BLaER1 treated with 17β-estradiol and CSF1 and Interleukin-3, amounts not matched to agents 10 nM and 100 nM (cell line): ENCODE data around the gene PAK6.

Source experiments
- H3K27ac ChIP-seq, 11 experiments: shearing (Covaris generic); formaldehyde crosslinking; 2 replicates each; pipeline ENCODE4 v1.8.1; 2022
- H3K27me3 ChIP-seq, 11 experiments: shearing (Covaris generic); formaldehyde crosslinking; 2 replicates each; pipeline ENCODE4 v1.8.1; 2022
- H3K36me3 ChIP-seq, 11 experiments: shearing (Covaris generic); formaldehyde crosslinking; 2 replicates each; pipeline ENCODE4 v1.8.1; 2022
- H3K4me1 ChIP-seq, 10 experiments: shearing (Covaris generic); formaldehyde crosslinking; 2 replicates each; pipeline ENCODE4 v1.8.1; 2022
- H3K4me2 ChIP-seq, 11 experiments: shearing (Covaris generic); formaldehyde crosslinking; 2 replicates each; pipeline ENCODE4 v1.8.1; 2022
- H3K4me3 ChIP-seq, 10 experiments: shearing (Covaris generic); formaldehyde crosslinking; 2 replicates each; pipeline ENCODE4 v1.8.1; 2022
- H3K9ac ChIP-seq, 11 experiments: shearing (Covaris generic); formaldehyde crosslinking; 2 replicates each; pipeline ENCODE4 v1.8.1; 2022
- H3K9me3 ChIP-seq, 11 experiments: shearing (Covaris generic); formaldehyde crosslinking; replicated peaks in 1 of 11; 2 replicates each; pipeline ENCODE4 v1.8.1; 2022
- H4K20me1 ChIP-seq, 11 experiments: shearing (Covaris generic); formaldehyde crosslinking; 2 replicates each; pipeline ENCODE4 v1.8.1; 2022
- Cebpa-rat ChIP-seq, 11 experiments: shearing (Covaris generic); IDR thresholded peaks; 2 replicates each; pipeline ENCODE4 v1.8.1; 2022

The PAK6 gene

DNA sequence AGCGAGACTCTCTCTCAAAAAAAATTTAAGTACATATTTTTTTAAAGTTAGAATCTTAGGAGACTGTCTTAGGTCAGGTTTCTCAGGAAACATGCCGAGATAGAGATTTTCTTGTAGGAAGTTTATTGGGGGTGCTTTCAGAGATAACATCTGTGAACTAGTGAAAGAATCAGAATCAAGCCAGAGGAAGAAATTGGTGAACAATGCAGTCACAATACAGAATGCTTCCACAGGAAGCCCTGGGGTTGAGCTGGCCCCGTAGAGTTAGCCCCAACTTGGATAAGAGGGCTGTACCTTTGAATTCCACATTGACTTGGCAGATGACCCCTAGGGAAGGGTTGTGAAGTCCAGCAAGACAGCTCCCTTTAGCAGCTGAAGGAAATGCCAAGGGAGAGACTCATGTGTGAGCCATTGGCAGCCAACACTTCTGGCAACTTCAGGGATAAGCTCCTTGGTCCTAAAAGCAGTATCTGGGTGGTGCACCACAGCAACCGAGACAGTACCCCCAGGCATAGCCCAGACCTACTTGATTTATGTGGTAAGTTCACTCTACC is 75.9 kb downstream of the PAK6 start:
- H3K9ac ChIP-seq = no peak overlapping the region
- peak overlapping the region in 6 of 11 experiments; percentile 3 to 71 (median 48); a peak in 9 of 22 replicates for H3K4me2 ChIP-seq
- H4K20me1 ChIP-seq = no peaks in the 10 kb centered on the region
- H3K4me3 ChIP-seq = no peak overlapping the region
- no peak overlapping the region for H3K27ac ChIP-seq
- no peak for TF ChIP-seq Cebpa-rat (IDR thresholded peaks at IDR 0.05)
- H3K27me3 ChIP-seq = peaks cover 0 to 11% (median 0%) of the 10 kb centered on the region in 11 experiments; a peak in 4 of 22 replicates
- peaks cover 16 to 59% (median 40%) of the 10 kb centered on the region in 10 experiments for H3K4me1 ChIP-seq
- no peaks in the 10 kb centered on the region for H3K36me3 ChIP-seq
- H3K9me3 ChIP-seq = no peaks in the 10 kb centered on the region

- H3K4me2 ChIP-seq = peak overlapping the region; percentile 3 to 77 (median 56); a peak in 20 of 22 replicates
- H4K20me1 ChIP-seq = no peaks in the 10 kb centered on the region
- H3K4me3 ChIP-seq = no peak overlapping the region
- TF ChIP-seq Cebpa-rat (IDR thresholded peaks at IDR 0.05) = no peak
- H3K9me3 ChIP-seq = no peaks in the 10 kb centered on the region
- peaks cover 0 to 11% (median 0%) of the 10 kb centered on the region in 11 experiments; a peak in 4 of 22 replicates for H3K27me3 ChIP-seq
- H3K36me3 ChIP-seq = no peaks in the 10 kb centered on the region
- H3K4me1 ChIP-seq = peaks cover 10 to 45% (median 27%) of the 10 kb centered on the region in 10 experiments
- H3K27ac ChIP-seq = no peak overlapping the region
- H3K9ac ChIP-seq = no peak overlapping the region
Observed at GRCh38 chr15:40316931-40317330, 78.1 kb downstream of the PAK6 start.

GRCh38 chr15:40317580-40317979 is 78.7 kb downstream of the PAK6 start:
- Histone ChIP-seq H3K36me3 (no peaks in the 10 kb centered on the region), H3K9me3 (no peaks in the 10 kb centered on the region), H4K20me1 (no peaks in the 10 kb centered on the region), H3K27ac (no peak overlapping the region; a peak in 1 of 22 replicates), H3K4me3 (no peak overlapping the region), H3K4me2 (peak overlapping the region; percentile 3 to 77 (median 56); a peak in 19 of 22 replicates), H3K27me3 (peaks cover 0 to 11% (median 0%) of the 10 kb centered on the region in 11 experiments; a peak in 4 of 22 replicates), H3K4me1 (peaks cover 14 to 51% (median 28%) of the 10 kb centered on the region in 10 experiments), H3K9ac (no peak overlapping the region)
- TF ChIP-seq Cebpa-rat (IDR thresholded peaks at IDR 0.05) = no peak

DNA sequence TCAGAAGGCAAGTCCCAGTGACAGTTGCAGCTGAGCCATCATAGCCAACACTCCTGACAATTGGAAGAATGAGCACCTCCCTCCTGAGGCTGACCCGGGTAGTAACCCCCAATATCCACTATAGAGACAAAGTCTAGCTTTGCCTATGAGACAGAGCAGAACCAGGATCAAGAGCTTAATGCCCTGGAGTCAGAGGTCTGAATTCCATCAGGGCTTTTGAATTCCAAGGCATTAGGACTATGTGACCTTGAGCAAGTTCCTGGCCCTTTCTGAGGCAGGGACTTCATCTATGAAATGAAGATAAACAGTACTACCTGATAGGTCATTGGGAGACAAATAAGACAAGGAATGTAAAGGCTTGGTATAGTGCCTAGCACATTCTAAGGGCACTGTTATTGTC is 81.5 kb downstream of the PAK6 start:
- peaks cover 0 to 17% (median 0%) of the 10 kb centered on the region in 11 experiments; a peak in 6 of 22 replicates for H4K20me1 ChIP-seq
- no peak overlapping the region for H3K4me2 ChIP-seq
- H3K9me3 ChIP-seq = no peaks in the 10 kb centered on the region
- H3K9ac ChIP-seq = no peak overlapping the region
- no peak overlapping the region for H3K4me3 ChIP-seq
- H3K27me3 ChIP-seq = peaks cover 0 to 18% (median 18%) of the 10 kb centered on the region in 11 experiments; a peak in 18 of 22 replicates
- no peak overlapping the region for H3K27ac ChIP-seq
- peaks cover 28 to 45% (median 37%) of the 10 kb centered on the region in 10 experiments for H3K4me1 ChIP-seq
- no peaks in the 10 kb centered on the region for H3K36me3 ChIP-seq
- TF ChIP-seq Cebpa-rat (IDR thresholded peaks at IDR 0.05) = no peak

GRCh38 chr15:40320931-40321371 is 82.1 kb downstream of the PAK6 start:
- Histone ChIP-seq H3K36me3 (peaks cover 0 to under 1% (median 0%) of the 10 kb centered on the region in 11 experiments; a peak in 1 of 22 replicates), H3K27ac (no peak overlapping the region), H3K9me3 (no peaks in the 10 kb centered on the region), H3K4me2 (no peak overlapping the region), H4K20me1 (peaks cover 0 to 23% (median 0%) of the 10 kb centered on the region in 11 experiments; a peak in 6 of 22 replicates), H3K27me3 (peaks cover 0 to 24% (median 23%) of the 10 kb centered on the region in 11 experiments; a peak in 18 of 22 replicates), H3K9ac (no peak overlapping the region), H3K4me3 (no peak overlapping the region), H3K4me1 (peaks cover 34 to 51% (median 42%) of the 10 kb centered on the region in 10 experiments)
- TF ChIP-seq Cebpa-rat (IDR thresholded peaks at IDR 0.05) = no peak

- peaks cover 0 to 28% (median 0%) of the 10 kb centered on the region in 11 experiments; a peak in 7 of 22 replicates for H4K20me1 ChIP-seq
- H3K27ac ChIP-seq = no peak overlapping the region
- H3K9ac ChIP-seq = peak overlapping the region in 2 of 11 experiments; percentile 87 to 95; a peak in 2 of 22 replicates
- H3K36me3 ChIP-seq = peaks cover 0 to 17% (median 6%) of the 10 kb centered on the region in 11 experiments; a peak in 9 of 22 replicates
- peak overlapping the region; percentile 78 to 98 (median 90); a peak in 17 of 20 replicates for H3K4me3 ChIP-seq
- no peaks in the 10 kb centered on the region for H3K9me3 ChIP-seq
- H3K4me1 ChIP-seq = peaks cover 34 to 55% (median 47%) of the 10 kb centered on the region in 10 experiments
- peak overlapping the region; percentile 95 to 100 (median 98) for H3K4me2 ChIP-seq
- TF ChIP-seq Cebpa-rat (IDR thresholded peaks at IDR 0.05) = no peak
- peaks cover 0 to 40% (median 37%) of the 10 kb centered on the region in 11 experiments; a peak in 18 of 22 replicates for H3K27me3 ChIP-seq
Observed at GRCh38 chr15:40322531-40323238, 83.8 kb downstream of the PAK6 start.

GRCh38 chr15:40323239-40323952 is 84.5 kb downstream of the PAK6 start, which contains the start of gene INAFM2:
Gene INAFM2 (plus strand): TSS chr15:40323692. CDS start chr15:40324056, 364 bp downstream.
- no peak for TF ChIP-seq Cebpa-rat (IDR thresholded peaks at IDR 0.05)
- Histone ChIP-seq H3K4me3 (peak within 1 kb of the TSS; percentile 78 to 98 (median 90)), H3K9ac (peak within 1 kb of the TSS; percentile 74 to 98 (median 85)), H3K36me3 (peaks cover 0 to 18% (median 6%) of the 10 kb centered on the region in 11 experiments; a peak in 9 of 22 replicates), H3K4me2 (peak within 1 kb of the TSS; percentile 95 to 100 (median 98)), H3K9me3 (no peaks in the 10 kb centered on the region), H3K4me1 (peaks cover 41 to 55% (median 48%) of the 10 kb centered on the region in 10 experiments), H4K20me1 (peaks cover 0 to 28% (median 1%) of the 10 kb centered on the region in 11 experiments; a peak in 8 of 22 replicates), H3K27me3 (peaks cover 0 to 42% (median 37%) of the 10 kb centered on the region in 11 experiments; a peak in 18 of 22 replicates), H3K27ac (peak within 1 kb of the TSS; percentile 59 to 87 (median 69))
